Measurements from ENCODE around the gene USP53. TPM values are rescaled to one million over a fixed set of nuclear protein-coding genes. Genes with fewer than 3 reads are reported as not detected.

USP53 gene
- total RNA-seq, 1 donor from 2014 or later, result 32.3 TPM

DNA sequence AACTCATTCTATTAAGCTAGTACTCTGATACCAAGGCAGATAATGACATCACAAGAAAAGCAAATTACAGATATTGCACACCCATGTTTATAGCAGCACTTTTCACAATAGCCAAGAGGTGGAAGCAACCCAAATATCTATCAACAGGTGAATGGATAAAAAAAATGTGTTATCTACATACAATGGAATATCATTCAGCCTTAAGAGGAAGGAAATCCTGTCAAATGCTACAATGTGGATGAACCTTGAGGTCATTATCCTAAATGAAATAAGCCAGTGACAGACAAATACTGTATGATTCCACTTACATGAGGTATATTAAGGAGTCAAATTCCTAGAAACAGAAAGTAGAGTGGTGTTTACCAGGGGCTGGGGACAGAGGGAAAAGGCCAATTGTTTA, 95.1 kb downstream of the USP53 start:
- no peak overlapping the region for H3K27ac ChIP-seq (ENCODE audit: low read depth, low read length)
- H3K9me3 ChIP-seq (ENCODE audit: insufficient read depth, low read depth, low read length), result no peaks in the 10 kb centered on the region
- no peak for FAIRE-seq
- no peaks in the 10 kb centered on the region for H3K27me3 ChIP-seq (ENCODE audit: insufficient read depth, low read length)
- no peaks in the 10 kb centered on the region for H4K20me1 ChIP-seq (ENCODE audit: insufficient read depth, low read length)
- no peaks in the 10 kb centered on the region for H3K27me3 Mint-ChIP-seq (ENCODE audit: low read depth, unreplicated experiment)
- no peaks in the 10 kb centered on the region for H3K36me3 Mint-ChIP-seq (ENCODE audit: low read depth, unreplicated experiment)
- no peaks in the 10 kb centered on the region for H3K9me3 Mint-ChIP-seq (ENCODE audit: unreplicated experiment)
- no peak overlapping the region for H3K27ac Mint-ChIP-seq (ENCODE audit: unreplicated experiment)
- no peak for DNase-seq (ENCODE audit: low read depth)
- no peaks in the 10 kb centered on the region for H3K4me1 Mint-ChIP-seq (ENCODE audit: low read depth, unreplicated experiment)
- H3K4me3 ChIP-seq (ENCODE audit: insufficient read depth, low read depth, low read length), result no peak overlapping the region
- no peak overlapping the region for H3K4me2 ChIP-seq (ENCODE audit: low read length)
- H3K36me3 ChIP-seq (ENCODE audit: insufficient read depth, low read length), result no peaks in the 10 kb centered on the region
- no peak overlapping the region for H3K4me3 Mint-ChIP-seq (ENCODE audit: unreplicated experiment)
- H2AFZ ChIP-seq (ENCODE audit: low read depth, low read length), result no peak overlapping the region
- TF ChIP-seq EZH2 (IDR thresholded peaks at IDR 0.05; ENCODE audit: insufficient read depth, low read length) (no peak), CTCF (IDR thresholded peaks at IDR 0.05; ENCODE audit: insufficient read depth, low read depth, low read length) (no peak)
- peaks cover 6% of the 10 kb centered on the region for H3K4me1 ChIP-seq (ENCODE audit: insufficient read depth, low read length)
- no peaks in the 10 kb centered on the region for H3K79me2 ChIP-seq (ENCODE audit: insufficient read depth, low read length)
- H3K9ac ChIP-seq (ENCODE audit: low read length), result no peak overlapping the region

- Histone ChIP-seq H3K36me3 (ENCODE audit: insufficient read depth, low read length) (no peaks in the 10 kb centered on the region), H3K9ac (ENCODE audit: low read length) (no peak overlapping the region), H3K4me2 (ENCODE audit: low read length) (no peak overlapping the region), H3K27ac (ENCODE audit: low read depth, low read length) (no peak overlapping the region), H3K27me3 (ENCODE audit: insufficient read depth, low read length) (no peaks in the 10 kb centered on the region), H3K4me3 (ENCODE audit: insufficient read depth, low read depth, low read length) (no peak overlapping the region), H3K79me2 (ENCODE audit: insufficient read depth, low read length) (no peaks in the 10 kb centered on the region), H4K20me1 (ENCODE audit: insufficient read depth, low read length) (no peaks in the 10 kb centered on the region), H2AFZ (ENCODE audit: low read depth, low read length) (no peak overlapping the region), H3K4me1 (ENCODE audit: insufficient read depth, low read length) (peaks cover 6% of the 10 kb centered on the region), H3K9me3 (ENCODE audit: insufficient read depth, low read depth, low read length) (no peaks in the 10 kb centered on the region)
- DNase-seq (ENCODE audit: low read depth), result no peak
- H3K27ac Mint-ChIP-seq (ENCODE audit: unreplicated experiment), result no peak overlapping the region
- no peak overlapping the region for H3K4me3 Mint-ChIP-seq (ENCODE audit: unreplicated experiment)
- TF ChIP-seq EZH2 (IDR thresholded peaks at IDR 0.05; ENCODE audit: insufficient read depth, low read length), result no peak
- no peak for TF ChIP-seq CTCF (IDR thresholded peaks at IDR 0.05; ENCODE audit: insufficient read depth, low read depth, low read length)
- no peaks in the 10 kb centered on the region for H3K36me3 Mint-ChIP-seq (ENCODE audit: low read depth, unreplicated experiment)
- no peaks in the 10 kb centered on the region for H3K9me3 Mint-ChIP-seq (ENCODE audit: unreplicated experiment)
- no peaks in the 10 kb centered on the region for H3K4me1 Mint-ChIP-seq (ENCODE audit: low read depth, unreplicated experiment)
- no peaks in the 10 kb centered on the region for H3K27me3 Mint-ChIP-seq (ENCODE audit: low read depth, unreplicated experiment)
- no peak for FAIRE-seq
Measured at GRCh38 chr4:119310826-119311225, 98.3 kb downstream of the USP53 start.

DNA sequence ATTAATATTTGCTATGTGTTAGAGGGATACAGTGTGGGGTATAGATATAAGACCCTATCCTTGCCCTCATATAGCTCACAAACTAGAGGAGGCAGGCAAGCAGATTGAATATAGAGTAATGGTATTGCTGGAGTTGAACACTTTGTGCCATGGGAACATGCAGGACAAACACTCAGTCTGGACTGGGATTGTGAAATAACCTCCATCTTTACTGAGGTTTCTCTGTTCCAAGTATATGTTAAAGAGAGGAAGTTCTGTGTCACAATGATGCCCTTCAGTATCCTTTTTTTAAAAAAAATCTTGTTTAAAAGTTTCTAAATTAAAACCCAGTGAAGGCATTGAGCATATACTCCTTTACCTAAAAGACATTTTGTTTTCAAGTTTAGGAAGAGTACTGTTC, 100.7 kb downstream of the USP53 start:
- H3K27ac Mint-ChIP-seq (ENCODE audit: unreplicated experiment), result no peak overlapping the region
- Histone ChIP-seq H4K20me1 (ENCODE audit: insufficient read depth, low read length) (no peaks in the 10 kb centered on the region), H3K36me3 (ENCODE audit: insufficient read depth, low read length) (no peaks in the 10 kb centered on the region), H3K27me3 (ENCODE audit: insufficient read depth, low read length) (no peaks in the 10 kb centered on the region), H2AFZ (ENCODE audit: low read depth, low read length) (no peak overlapping the region), H3K9me3 (ENCODE audit: insufficient read depth, low read depth, low read length) (no peaks in the 10 kb centered on the region), H3K79me2 (ENCODE audit: insufficient read depth, low read length) (no peaks in the 10 kb centered on the region), H3K4me3 (ENCODE audit: insufficient read depth, low read depth, low read length) (no peak overlapping the region), H3K9ac (ENCODE audit: low read length) (no peak overlapping the region), H3K4me2 (ENCODE audit: low read length) (no peak overlapping the region), H3K27ac (ENCODE audit: low read depth, low read length) (no peak overlapping the region), H3K4me1 (ENCODE audit: insufficient read depth, low read length) (peaks cover 6% of the 10 kb centered on the region)
- H3K4me1 Mint-ChIP-seq (ENCODE audit: low read depth, unreplicated experiment), result no peaks in the 10 kb centered on the region
- no peaks in the 10 kb centered on the region for H3K9me3 Mint-ChIP-seq (ENCODE audit: unreplicated experiment)
- H3K36me3 Mint-ChIP-seq (ENCODE audit: low read depth, unreplicated experiment), result no peaks in the 10 kb centered on the region
- no peaks in the 10 kb centered on the region for H3K27me3 Mint-ChIP-seq (ENCODE audit: low read depth, unreplicated experiment)
- no peak for TF ChIP-seq CTCF (IDR thresholded peaks at IDR 0.05; ENCODE audit: insufficient read depth, low read depth, low read length)
- no peak for TF ChIP-seq EZH2 (IDR thresholded peaks at IDR 0.05; ENCODE audit: insufficient read depth, low read length)
- FAIRE-seq (no peak), DNase-seq (ENCODE audit: low read depth) (no peak)
- no peak overlapping the region for H3K4me3 Mint-ChIP-seq (ENCODE audit: unreplicated experiment)
